CD4-positive, alpha-beta T cell (primary cell): Measurements from ENCODE around the gene THSD1. TPM values are rescaled to one million over a fixed set of nuclear protein-coding genes. Genes with fewer than 3 reads are reported as not detected.
"Not testable (repeated sequence)": the region's sequence is repeated elsewhere in the genome, so short reads cannot be mapped to it uniquely, and the experiment has no call there.

Source experiments
- ATAC-seq: fragments of 200-7000 bp; cut with Tn5 transposase; one replicate; pipeline ENCODE4 v1.10.0; 2022; ENCODE audit warnings: mild to moderate bottlenecking; ENCODE audit not compliant: poor library complexity
- CTCF ChIA-PET: fragments of 350-600 bp; sonication (Branson Sonifier 250); formaldehyde crosslinking; loops from one replicate; lab custom pipeline; 2021; ENCODE audit warnings: antibody characterized with exemption, inconsistent platforms; lab: Charles Lee
- POLR2A ChIA-PET: fragments of 350-600 bp; sonication (Branson Sonifier 250); formaldehyde crosslinking; loops from one replicate; lab custom pipeline; 2021; ENCODE audit warnings: antibody characterized with exemption, inconsistent platforms; lab: Charles Lee
- DNase-seq, 14 experiments: peaks; one replicate each; pipeline ENCODE4 v3.0.0-alpha.2; 2013 to 2020; ENCODE audit warnings: mixed read lengths in 2 of 14
- H3K27ac ChIP-seq, 2 donors: one replicate each; pipeline versions ENCODE4 v1.5.1 to v1.7.0; 2013; ENCODE audit warnings: low read length in 2 of 2, low read depth in 1 of 2, mild to moderate bottlenecking in 1 of 2
- H3K27me3 ChIP-seq, 2 experiments: 1 replicate in 1 of 2; 2 replicates in 1 of 2; pipeline versions ENCODE4 v1.6.1 to v1.7.0; 2013; ENCODE audit warnings: low read length in 2 of 2, control low read depth in 1 of 2, mild to moderate bottlenecking in 1 of 2, moderate library complexity in 1 of 2; ENCODE audit not compliant: insufficient read depth in 2 of 2, control insufficient read depth in 1 of 2
- H3K36me3 ChIP-seq: one replicate; pipeline ENCODE4 v1.6.1; 2013; ENCODE audit warnings: low read length, control low read depth; ENCODE audit not compliant: insufficient read depth
- H3K4me1 ChIP-seq: one replicate; pipeline ENCODE4 v1.6.1; 2013; ENCODE audit warnings: low read length, control low read depth; ENCODE audit not compliant: insufficient read depth
- H3K4me3 ChIP-seq: one replicate; pipeline ENCODE4 v1.5.1; 2013; ENCODE audit warnings: mild to moderate bottlenecking, low read length, moderate library complexity
- H3K9me3 ChIP-seq, 2 experiments: 1 replicate in 1 of 2; 2 replicates in 1 of 2; pipeline versions ENCODE4 v1.6.1 to v1.7.0; 2013; ENCODE audit warnings: low read length in 2 of 2, mild to moderate bottlenecking in 2 of 2, control low read depth in 1 of 2, moderate library complexity in 1 of 2; ENCODE audit not compliant: control insufficient read depth in 1 of 2, insufficient read depth in 1 of 2
- H3K27ac Mint-ChIP-seq: one replicate; pipeline ENCODE4 v1.8.0; 2020; ENCODE audit warnings: mixed read lengths
- H3K27me3 Mint-ChIP-seq: one replicate; pipeline ENCODE4 v1.8.0; 2021; ENCODE audit warnings: mixed read lengths
- H3K36me3 Mint-ChIP-seq: one replicate; pipeline ENCODE4 v1.8.0; 2021; ENCODE audit warnings: low read depth, mixed read lengths
- H3K4me1 Mint-ChIP-seq: one replicate; pipeline ENCODE4 v1.8.0; 2021; ENCODE audit warnings: low read depth, mixed read lengths
- H3K4me3 Mint-ChIP-seq: one replicate; pipeline ENCODE4 v1.8.0; 2020; ENCODE audit warnings: mild to moderate bottlenecking, mixed read lengths
- H3K9me3 Mint-ChIP-seq: one replicate; pipeline ENCODE4 v1.8.0; 2020; ENCODE audit warnings: mixed read lengths
- intact Hi-C, 2 experiments: fragments of 100-400 bp; cut with DNase I in 1 of 2; cut with micrococcal nuclease in 1 of 2; formaldehyde crosslinking; loops; one replicate each; pipeline versions ENCODE4 v1.15.1 to v1.9.0; 2023 to 2025; cut with DNase I, micrococcal nuclease
- total RNA-seq, 174 experiments: library from RNA in 2 of 174; stranded (reverse) in 2 of 174; gene quantifications; one replicate each; pipeline ENCODE4 v1.2.3 and lab custom pipeline; 2021 to 2026
- TF ChIP-seq, protein P1 (sequence below): fragments of 200-600 bp; IDR thresholded peaks from one replicate; pipeline ENCODE4 v1.8.0; 2022; ENCODE audit warnings: antibody characterized with exemption, mild to moderate bottlenecking

The THSD1 gene
- total RNA-seq, 2 experiments from 2014 or later, result 0.53 to 0.60 TPM

DNA sequence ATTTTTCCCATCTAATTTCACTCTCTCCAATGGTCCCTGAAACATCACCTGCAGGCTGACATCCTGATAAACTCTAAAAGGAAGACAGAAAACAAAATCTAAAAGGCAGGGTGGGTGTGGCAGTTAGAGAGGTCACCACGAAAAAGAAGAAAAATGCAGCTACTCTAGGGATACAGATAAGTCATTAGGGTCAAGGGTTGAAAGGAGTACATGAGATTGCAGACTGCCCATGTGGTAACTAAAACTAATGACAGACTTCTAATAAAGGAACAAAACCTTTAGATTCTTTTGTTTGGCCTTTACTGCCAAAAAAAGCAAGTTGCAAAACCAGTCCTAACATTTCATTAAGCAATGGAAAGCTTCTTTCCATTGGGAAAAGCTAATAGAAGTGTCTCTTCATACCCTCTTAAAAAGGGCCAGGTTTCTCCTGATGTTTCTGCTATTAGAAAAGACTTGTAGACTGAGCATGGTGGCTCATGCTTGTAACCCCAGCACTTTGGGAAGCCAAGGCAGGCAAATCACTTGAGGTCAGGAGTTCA lies 31.0 kb downstream of the THSD1 start:
- no peaks in the 10 kb centered on the region for H3K4me1 ChIP-seq
- H3K4me3 ChIP-seq, result no peak overlapping the region
- H3K9me3 ChIP-seq, result no peaks in the 10 kb centered on the region
- no peaks in the 10 kb centered on the region for H3K36me3 ChIP-seq
- Mint-ChIP-seq H3K27me3 (no peaks in the 10 kb centered on the region), H3K36me3 (no peaks in the 10 kb centered on the region), H3K9me3 (no peaks in the 10 kb centered on the region), H3K4me3 (no peak overlapping the region), H3K27ac (no peak overlapping the region), H3K4me1 (no peaks in the 10 kb centered on the region)
- ChIA-PET POLR2A (no interaction called here), CTCF (no interaction called here)
- TF ChIP-seq, protein P1, sequence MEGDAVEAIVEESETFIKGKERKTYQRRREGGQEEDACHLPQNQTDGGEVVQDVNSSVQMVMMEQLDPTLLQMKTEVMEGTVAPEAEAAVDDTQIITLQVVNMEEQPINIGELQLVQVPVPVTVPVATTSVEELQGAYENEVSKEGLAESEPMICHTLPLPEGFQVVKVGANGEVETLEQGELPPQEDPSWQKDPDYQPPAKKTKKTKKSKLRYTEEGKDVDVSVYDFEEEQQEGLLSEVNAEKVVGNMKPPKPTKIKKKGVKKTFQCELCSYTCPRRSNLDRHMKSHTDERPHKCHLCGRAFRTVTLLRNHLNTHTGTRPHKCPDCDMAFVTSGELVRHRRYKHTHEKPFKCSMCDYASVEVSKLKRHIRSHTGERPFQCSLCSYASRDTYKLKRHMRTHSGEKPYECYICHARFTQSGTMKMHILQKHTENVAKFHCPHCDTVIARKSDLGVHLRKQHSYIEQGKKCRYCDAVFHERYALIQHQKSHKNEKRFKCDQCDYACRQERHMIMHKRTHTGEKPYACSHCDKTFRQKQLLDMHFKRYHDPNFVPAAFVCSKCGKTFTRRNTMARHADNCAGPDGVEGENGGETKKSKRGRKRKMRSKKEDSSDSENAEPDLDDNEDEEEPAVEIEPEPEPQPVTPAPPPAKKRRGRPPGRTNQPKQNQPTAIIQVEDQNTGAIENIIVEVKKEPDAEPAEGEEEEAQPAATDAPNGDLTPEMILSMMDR, result no peak
- ATAC-seq (no peak), DNase-seq (no peak)
- no peaks in the 10 kb centered on the region for H3K27me3 ChIP-seq
- intact Hi-C loops, result no loop called here
- no peak overlapping the region for H3K27ac ChIP-seq

DNA sequence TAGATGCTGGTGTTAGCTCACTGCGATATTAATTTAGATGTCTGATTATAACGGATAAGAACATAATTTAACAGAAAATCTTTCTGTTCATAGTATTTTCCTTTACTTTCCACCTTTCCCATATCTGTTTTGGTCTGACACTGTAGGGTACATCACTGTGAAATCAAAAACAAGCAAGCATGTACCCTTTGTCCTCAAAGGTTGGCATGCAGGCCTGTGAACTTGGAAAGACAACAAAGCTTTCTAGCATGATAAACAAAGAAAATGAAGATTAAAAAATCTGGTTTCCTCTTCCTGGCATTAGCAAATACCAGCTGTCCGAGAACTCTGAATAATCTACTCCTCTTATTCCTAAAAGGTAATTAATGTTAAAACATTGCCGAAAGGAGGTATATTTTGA lies 31.6 kb downstream of the THSD1 start:
- H3K9me3 Mint-ChIP-seq, result no peaks in the 10 kb centered on the region
- no peak overlapping the region for H3K4me3 ChIP-seq
- H3K27ac ChIP-seq, result no peak overlapping the region
- DNase-seq, result no peak
- H3K4me3 Mint-ChIP-seq, result no peak overlapping the region
- no peak for ATAC-seq
- no peak overlapping the region for H3K27ac Mint-ChIP-seq
- no peaks in the 10 kb centered on the region for H3K36me3 Mint-ChIP-seq
- no peaks in the 10 kb centered on the region for H3K4me1 Mint-ChIP-seq
- H3K27me3 Mint-ChIP-seq, result no peaks in the 10 kb centered on the region
- ChIA-PET CTCF (no interaction called here), POLR2A (no interaction called here)
- no peaks in the 10 kb centered on the region for H3K27me3 ChIP-seq
- H3K9me3 ChIP-seq, result no peaks in the 10 kb centered on the region
- H3K4me1 ChIP-seq, result no peaks in the 10 kb centered on the region
- H3K36me3 ChIP-seq, result no peaks in the 10 kb centered on the region
- TF ChIP-seq, protein P1, result no peak
- intact Hi-C loops, result no loop called here

DNA sequence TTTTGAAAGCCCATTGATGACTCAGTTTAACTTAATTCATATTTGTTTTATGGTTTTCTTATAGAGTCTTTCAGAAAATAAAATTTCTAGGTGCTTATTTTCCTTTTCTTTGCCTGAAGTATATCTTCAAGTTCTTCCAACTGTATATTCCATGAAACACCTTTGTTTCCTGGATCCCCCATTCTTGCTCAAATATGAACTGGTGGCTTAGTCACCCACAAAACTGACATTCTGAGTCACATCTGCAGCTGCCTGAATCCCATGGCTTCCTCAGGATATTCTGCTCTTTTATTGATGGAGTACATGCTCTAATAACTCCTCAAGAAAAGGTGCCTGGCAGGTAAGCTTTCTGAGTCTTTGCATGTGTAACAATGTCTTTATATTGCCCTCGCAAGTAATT lies 32.7 kb downstream of the THSD1 start:
- H3K4me3 Mint-ChIP-seq, intact Hi-C loops, H3K27me3 Mint-ChIP-seq, H3K27ac ChIP-seq, H3K9me3 ChIP-seq, H3K27me3 ChIP-seq, ATAC-seq, POLR2A ChIA-PET, DNase-seq, H3K4me1 Mint-ChIP-seq, H3K9me3 Mint-ChIP-seq, CTCF ChIA-PET, H3K4me1 ChIP-seq, H3K4me3 ChIP-seq, H3K27ac Mint-ChIP-seq, H3K36me3 ChIP-seq, H3K36me3 Mint-ChIP-seq: not testable (repeated sequence)

DNA sequence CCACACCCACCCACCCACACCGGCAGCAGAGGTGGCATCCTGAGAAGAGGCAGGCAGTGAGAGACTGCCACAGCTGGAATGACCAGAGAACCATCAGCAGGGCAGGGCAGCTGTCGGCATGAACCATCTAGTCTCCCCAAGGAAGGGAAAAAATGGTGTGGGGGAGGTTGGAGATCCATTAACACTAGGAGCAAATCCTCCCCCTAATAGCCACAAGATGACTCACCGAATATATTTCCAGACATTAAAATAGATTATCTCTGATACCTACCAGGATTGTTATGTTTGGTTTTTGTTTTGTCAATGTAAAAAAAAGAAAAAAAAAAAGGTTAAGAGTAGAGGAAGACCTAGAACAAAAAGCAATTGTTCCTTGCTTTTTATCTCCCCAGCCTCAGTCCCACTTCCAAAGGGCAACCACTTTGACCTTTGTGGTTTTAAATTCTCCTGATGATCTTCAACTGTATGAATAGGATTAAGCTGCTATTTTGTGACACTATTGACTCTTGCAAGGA lies 34.2 kb downstream of the THSD1 start:
- no peaks in the 10 kb centered on the region for H3K9me3 ChIP-seq
- ChIA-PET POLR2A (no interaction called here), CTCF (interaction anchor here (1.1 kb wide), 1 partner anchor 79 kb away, joined by 3 read pairs; no protein-coding TSS in a partner anchor)
- Mint-ChIP-seq H3K27ac (no peak overlapping the region), H3K4me1 (no peaks in the 10 kb centered on the region), H3K4me3 (no peak overlapping the region), H3K9me3 (no peaks in the 10 kb centered on the region), H3K36me3 (no peaks in the 10 kb centered on the region), H3K27me3 (no peaks in the 10 kb centered on the region)
- H3K4me3 ChIP-seq, result no peak overlapping the region
- TF ChIP-seq, protein P1, result no peak
- H3K36me3 ChIP-seq, result no peaks in the 10 kb centered on the region
- no peaks in the 10 kb centered on the region for H3K4me1 ChIP-seq
- DNase-seq, result no peak
- no peak overlapping the region for H3K27ac ChIP-seq
- no peak for ATAC-seq
- intact Hi-C loops, result no loop called here
- H3K27me3 ChIP-seq, result no peaks in the 10 kb centered on the region
